Measurements from ENCODE around the gene NSRP1. TPM values are rescaled to one million over a fixed set of nuclear protein-coding genes. Genes with fewer than 3 reads are reported as not detected.

The NSRP1 gene
- total and polyA plus RNA-seq, 2 donors (not counting 3 experiments of a cell fraction or from before 2014, with no cell fraction given) = 11.2 to 29.1 TPM

- intact Hi-C loops (cut with micrococcal nuclease) (no loop called here), dilution Hi-C loops (cut with MboI; ENCODE audit: extremely low pct_ligation_motif_present, low sequenced_read_pairs) (no loop called here)
- no peaks in the 10 kb centered on the region for H3K27me3 ChIP-seq (ENCODE audit: control insufficient read depth in 2 of 2, insufficient read depth in 2 of 2, low read length in 2 of 2)
- FAIRE-seq = no peak
- H3K9me3 ChIP-seq (replicated peaks; ENCODE audit: control insufficient read depth, insufficient read depth, low read length) = no peaks in the 10 kb centered on the region
- DNase-seq (ENCODE audit: low read depth, low spot score) = no peak
- H3K36me3 ChIP-seq (ENCODE audit: control insufficient read depth in 2 of 2, extremely low read depth in 1 of 2, insufficient read depth in 2 of 2, low read length in 2 of 2) = peaks cover 5 to 12% of the 10 kb centered on the region in 2 experiments
- POLR2A ChIA-PET = no interaction called here
- TF ChIP-seq EZH2 (IDR thresholded peaks at IDR 0.05; ENCODE audit: borderline replicate concordance, low read depth, low read length, severe bottlenecking) (no peak), CTCF (IDR thresholded peaks at IDR 0.05; ENCODE audit: extremely low read depth in 1 of 2, insufficient read depth in 1 of 2, low read depth in 1 of 2, low read length in 2 of 2) (no peak), JUN (IDR thresholded peaks at IDR 0.05; ENCODE audit: borderline replicate concordance, insufficient read depth, insufficient read length, low read depth) (no peak), POLR2AphosphoS5 (IDR thresholded peaks at IDR 0.05; ENCODE audit: insufficient read depth, low read depth, low read length) (no peak), FOS (IDR thresholded peaks at IDR 0.05; ENCODE audit: borderline replicate concordance, insufficient read depth, low read length) (no peak), MAX (IDR thresholded peaks at IDR 0.05; ENCODE audit: insufficient read depth, insufficient read length) (no peak), POLR2A (IDR thresholded peaks at IDR 0.05; ENCODE audit: low read depth, low read length) (no peak), GATA2 (IDR thresholded peaks at IDR 0.05; ENCODE audit: insufficient read depth, insufficient read length, low read depth, low read length) (no peak), MYC (IDR thresholded peaks at IDR 0.05; ENCODE audit: low read depth, low read length) (no peak)
- no TSS peak for BruUV-seq (replicated peaks)
- no peak overlapping the region for H3K9ac ChIP-seq (replicated peaks; ENCODE audit: extremely low read depth, insufficient read depth, low read length)
- no peaks in the 10 kb centered on the region for H4K20me1 ChIP-seq (replicated peaks; ENCODE audit: control insufficient read depth, extremely low read depth, insufficient read depth, low read length)
- no peak overlapping the region for H3K4me3 ChIP-seq (replicated peaks in 1 of 3; ENCODE audit: insufficient read depth in 1 of 3, low read depth in 1 of 3, low read length in 3 of 3)
- no peaks in the 10 kb centered on the region for H3K9me1 ChIP-seq (replicated peaks; ENCODE audit: control insufficient read depth, extremely low read depth, insufficient read depth, low read length)
- H3K4me2 ChIP-seq (ENCODE audit: insufficient read depth, low read length) = no peak overlapping the region
- H3K79me2 ChIP-seq (ENCODE audit: control insufficient read depth, insufficient read depth, low read length) = no peaks in the 10 kb centered on the region
- no peaks in the 10 kb centered on the region for H3K4me1 ChIP-seq (ENCODE audit: control insufficient read depth, extremely low read depth, insufficient read depth, low read length)
- H3K27ac ChIP-seq (ENCODE audit: insufficient read depth, low read depth, low read length) = no peak overlapping the region
- CTCF ChIA-PET = no interaction called here
- no peak overlapping the region for H2AFZ ChIP-seq (ENCODE audit: low read depth, low read length)
These were observed 60.2 kb downstream of the NSRP1 start for GRCh38 chr17:30176855-30177254.

Measured in endothelial cell of umbilical vein (primary cell).